GM12878 (cell line): ENCODE data around the gene LAMC3. TPM values are rescaled to one million over a fixed set of nuclear protein-coding genes. Genes with fewer than 3 reads are reported as not detected.
A peak's percentile ranks its signal among the peaks of the same experiment; 100 is the strongest.

Source experiments
- ATAC-seq: fragments of 200-7000 bp; cut with Tn5 transposase; 3 replicates; pipeline ENCODE4 v1.9.1; 2020; ENCODE audit warnings: mild to moderate bottlenecking, moderate library complexity
- BruUV-seq: library from RNA; stranded (reverse); fragments of 400-500 nt; replicated peaks from 2 replicates; lab custom pipeline; 2021; lab: Mats Ljungman, UMichigan
- CTCF ChIA-PET: fragments of 300-600 bp; sonication (Branson Sonifier 250); formaldehyde crosslinking; extraction: SDS; loops from one replicate; lab custom pipeline; 2021; ENCODE audit warnings: inconsistent platforms; lab: Yijun Ruan, JAX
- POLR2A ChIA-PET: fragments of 350-600 bp; formaldehyde crosslinking; extraction: SDS; loops from one replicate; lab custom pipeline; 2021; ENCODE audit warnings: inconsistent platforms; lab: Charles Lee
- RAD21 ChIA-PET: fragments of 300-600 bp; sonication (Branson Sonifier 250); formaldehyde crosslinking; loops from one replicate; lab custom pipeline; 2023; ENCODE audit warnings: antibody characterized with exemption; ENCODE audit not compliant: unreplicated experiment; lab: Charles Lee
- SMC1A ChIA-PET: fragments of 300-600 bp; sonication (Branson Sonifier 250); formaldehyde crosslinking; loops from one replicate; lab custom pipeline; 2023; ENCODE audit not compliant: unreplicated experiment, uncharacterized antibody; lab: Charles Lee
- DNase-seq: peaks from one replicate; pipeline ENCODE4 v3.0.0-alpha.2; 2011; ENCODE audit warnings: low read depth, low spot score
- FAIRE-seq: peaks from 3 replicates; lab custom pipeline; 2011; peaks lifted over from hg19 to GRCh38; lab: Jason Lieb, UNC
- H2AFZ ChIP-seq: 2 replicates; pipeline ENCODE4 v1.6.0; 2011; ENCODE audit warnings: low read depth, low read length, control low read depth; ENCODE audit not compliant: control insufficient read depth
- H3K27ac ChIP-seq: 2 replicates; pipeline ENCODE4 v1.5.1; 2011; ENCODE audit warnings: control low read depth; ENCODE audit not compliant: control insufficient read depth, insufficient read depth
- H3K27me3 ChIP-seq, 2 experiments: replicated peaks in 1 of 2; 2 replicates each; pipeline versions ENCODE4 v1.6.0 to v1.6.1; 2011; ENCODE audit warnings: low read length in 1 of 2; ENCODE audit not compliant: control insufficient read depth in 2 of 2, insufficient read depth in 2 of 2
- H3K36me3 ChIP-seq, 2 experiments: 2 replicates each; pipeline ENCODE4 v1.5.1; 2011; ENCODE audit warnings: low read length in 1 of 2; ENCODE audit not compliant: control insufficient read depth in 2 of 2, insufficient read depth in 2 of 2
- H3K4me1 ChIP-seq: 2 replicates; pipeline ENCODE4 v1.6.1; 2011; ENCODE audit warnings: mild to moderate bottlenecking, low read length, moderate library complexity, mixed read lengths; ENCODE audit not compliant: control insufficient read depth, insufficient read depth
- H3K4me2 ChIP-seq: 2 replicates; pipeline ENCODE4 v1.6.0; 2011; ENCODE audit warnings: control low read depth; ENCODE audit not compliant: control insufficient read depth, insufficient read depth
- H3K4me3 ChIP-seq: fragments of 200-600 bp; sonication (generic); 2 replicates; pipeline ENCODE4 v1.5.1; 2016
- H3K79me2 ChIP-seq: 2 replicates; pipeline ENCODE4 v1.6.0; 2011; ENCODE audit warnings: low read length; ENCODE audit not compliant: control insufficient read depth, insufficient read depth
- H3K9ac ChIP-seq: 2 replicates; pipeline ENCODE4 v1.8.0; 2011; ENCODE audit warnings: low read length, control low read depth, mixed read lengths; ENCODE audit not compliant: control insufficient read depth, insufficient read depth
- H3K9me3 ChIP-seq: replicated peaks from 3 replicates; pipeline ENCODE4 v1.5.1; 2011; ENCODE audit warnings: mild to moderate bottlenecking, low read length; ENCODE audit not compliant: control insufficient read depth, insufficient read depth
- H4K20me1 ChIP-seq: 2 replicates; pipeline ENCODE4 v1.6.0; 2011; ENCODE audit not compliant: control insufficient read depth, insufficient read depth
- FOXM1 ChIP-seq: IDR thresholded peaks from 2 replicates; pipeline ENCODE4 v1.6.1; 2012; ENCODE audit warnings: low read depth, mild to moderate bottlenecking, inconsistent platforms, low read length, moderate library complexity
- RB1 ChIP-seq: fragments of 450-650 bp; formaldehyde crosslinking; IDR thresholded peaks from 2 replicates; pipeline ENCODE4 v1.6.1; 2017; ENCODE audit warnings: mild to moderate bottlenecking, borderline replicate concordance
- STAT1 ChIP-seq: fragments of 450-650 bp; conservative IDR thresholded peaks from 2 replicates; pipeline ENCODE4 v1.6.1; 2014; ENCODE audit warnings: antibody characterized with exemption, mild to moderate bottlenecking
- WGBS: methylation state at CpG from one replicate; pipeline ENCODE4 v1.1.6; 2016; ENCODE audit warnings: low lambda C conversion rate; ENCODE audit not compliant: insufficient replicate concordance, insufficient coverage; ENCODE audit errors: missing lambda C conversion rate; 5-methylcytosine and 5-hydroxymethylcytosine counted together
- in situ Hi-C: fragments of 300-500 bp; cut with MboI; formaldehyde crosslinking; loops from 9 replicates; pipeline ENCODE4 v1.14.3; 2018; ENCODE audit warnings: mixed read lengths
- intact Hi-C: fragments of 100-400 bp; cut with micrococcal nuclease; formaldehyde crosslinking; loops from one replicate; pipeline ENCODE4 v1.14.2; 2022; ENCODE audit not compliant: unreplicated experiment
- polyA plus RNA-seq, 11 experiments: library from polyadenylated mRNA; depleted of rRNA in 4 of 11; unstranded in 6 of 11; stranded (reverse) in 5 of 11; fragments of >200 nt; fragmentation: Nextera tagmentation in 4 of 11; fragmentation: Illumina TruSeq in 1 of 11; extraction: Ambion mirVana in 4 of 11; extraction: Trizol in 1 of 11; gene quantifications; 1 replicate in 1 of 11; 2 replicates in 10 of 11; pipeline versions ENCODE4 v1.2.1 to v1.2.3, GENCODE V29; 2011 to 2016; ENCODE audit warnings: inconsistent platforms in 2 of 11, missing spikeins in 2 of 11, low read depth in 1 of 11
- total RNA-seq, 4 experiments: library from RNA; depleted of rRNA in 3 of 4; stranded (reverse); fragments of >200 nt in 3 of 4; fragmentation: Illumina TruSeq in 1 of 4; extraction: Trizol in 1 of 4; gene quantifications; 2 replicates each; pipeline versions ENCODE4 v1.2.1 to v1.2.3, GENCODE V29; 2013 to 2021
- TF ChIP-seq, protein P1 (sequence below): IDR thresholded peaks from 2 replicates; pipeline ENCODE4 v1.6.1; 2011; ENCODE audit warnings: borderline replicate concordance, low read depth, mild to moderate bottlenecking, moderate library complexity, low read length; ENCODE audit not compliant: insufficient read depth, poor library complexity, severe bottlenecking

The LAMC3 gene
- total and polyA plus RNA-seq, 10 of the 15 experiments (the other 5 are each of a cell fraction or from before 2014, with no cell fraction given): under 0.01 to 0.08 TPM; not detected in 8

DNA sequence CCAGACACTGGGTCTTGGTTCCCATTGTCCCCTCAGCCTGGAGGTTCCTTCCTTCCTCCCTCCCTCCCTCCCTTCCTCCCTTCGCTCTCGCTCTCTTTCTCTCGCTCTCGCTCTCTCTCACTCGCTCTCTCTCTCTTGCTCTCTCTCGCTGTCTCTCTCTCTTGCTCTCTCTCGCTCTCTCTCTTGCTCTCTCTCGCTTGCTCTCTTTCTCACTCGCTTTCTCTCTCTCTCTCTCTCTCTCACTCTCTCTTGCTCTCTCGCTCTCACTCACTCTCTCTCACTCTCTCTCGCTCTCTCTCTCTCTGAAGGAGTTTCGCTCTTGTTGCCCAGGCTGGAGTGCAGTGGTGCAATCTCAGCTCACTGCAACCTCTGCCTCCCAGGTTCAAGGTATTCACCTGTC lies 23.4 kb downstream of the LAMC3 start:
- FAIRE-seq: no peak
- no peak overlapping the region for H3K4me3 ChIP-seq
- DNase-seq: no peak
- ChIA-PET POLR2A (no interaction called here), SMC1A (no interaction called here), CTCF (no interaction called here), RAD21 (no interaction called here)
- H3K9me3 ChIP-seq: no peaks in the 10 kb centered on the region
- no peaks in the 10 kb centered on the region for H3K4me1 ChIP-seq
- H3K36me3 ChIP-seq: no peaks in the 10 kb centered on the region
- H3K79me2 ChIP-seq: no peaks in the 10 kb centered on the region
- no peak for TF ChIP-seq RB1
- TF ChIP-seq, protein P1, sequence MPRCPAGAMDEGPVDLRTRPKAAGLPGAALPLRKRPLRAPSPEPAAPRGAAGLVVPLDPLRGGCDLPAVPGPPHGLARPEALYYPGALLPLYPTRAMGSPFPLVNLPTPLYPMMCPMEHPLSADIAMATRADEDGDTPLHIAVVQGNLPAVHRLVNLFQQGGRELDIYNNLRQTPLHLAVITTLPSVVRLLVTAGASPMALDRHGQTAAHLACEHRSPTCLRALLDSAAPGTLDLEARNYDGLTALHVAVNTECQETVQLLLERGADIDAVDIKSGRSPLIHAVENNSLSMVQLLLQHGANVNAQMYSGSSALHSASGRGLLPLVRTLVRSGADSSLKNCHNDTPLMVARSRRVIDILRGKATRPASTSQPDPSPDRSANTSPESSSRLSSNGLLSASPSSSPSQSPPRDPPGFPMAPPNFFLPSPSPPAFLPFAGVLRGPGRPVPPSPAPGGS: peak; percentile 36
- in situ Hi-C loops: no loop called here
- ATAC-seq: no peak
- H3K27ac ChIP-seq: no peak overlapping the region
- BruUV-seq: no TSS peak
- no peak overlapping the region for H2AFZ ChIP-seq
- H3K9ac ChIP-seq: no peak overlapping the region
- H3K27me3 ChIP-seq: peaks cover 0 to 2% of the 10 kb centered on the region in 2 experiments; a peak in 3 of 4 replicates
- WGBS: 82% methylated on average over 11 of the region's 12 CpGs
- H4K20me1 ChIP-seq: no peaks in the 10 kb centered on the region
- H3K4me2 ChIP-seq: no peak overlapping the region
- intact Hi-C loops: no loop called here

- BruUV-seq: no TSS peak
- RAD21 ChIA-PET: no interaction called here
- Histone ChIP-seq H3K27me3 (peaks cover 0 to 4% of the 10 kb centered on the region in 2 experiments; a peak in 3 of 4 replicates), H3K4me1 (no peaks in the 10 kb centered on the region), H2AFZ (no peak overlapping the region), H3K9ac (no peak overlapping the region), H3K27ac (no peak overlapping the region), H3K79me2 (no peaks in the 10 kb centered on the region), H3K9me3 (no peaks in the 10 kb centered on the region), H3K36me3 (no peaks in the 10 kb centered on the region), H3K4me2 (no peak overlapping the region), H3K4me3 (no peak overlapping the region), H4K20me1 (no peaks in the 10 kb centered on the region)
- DNase-seq (no peak), ATAC-seq (no peak), FAIRE-seq (no peak)
- WGBS: 26% methylated on average over 27 of the region's 27 CpGs
- POLR2A ChIA-PET: no interaction called here
- CTCF ChIA-PET: interaction anchor here (2.6 kb wide), 1 partner anchor 13 kb away, joined by 7 read pairs; no protein-coding TSS in a partner anchor
- intact Hi-C loops: no loop called here
- TF ChIP-seq STAT1: no peak
- TF ChIP-seq FOXM1: no peak
- SMC1A ChIA-PET: no interaction called here
- in situ Hi-C loops: no loop called here
These were observed 24.6 kb downstream of the LAMC3 start for GRCh38 chr9:131033269-131034224.
